LNCaP clone FGC (cell line): ENCODE results near the gene CDC26.

Source experiments
- DNase-seq: peaks from one replicate; pipeline ENCODE4 v3.0.0-alpha.2; 2011; ENCODE audit warnings: low read depth
- H3K4me3 ChIP-seq: 2 replicates; pipeline ENCODE4 v1.5.1; 2011; ENCODE audit warnings: mild to moderate bottlenecking, low read depth, low read length, control low read depth
- CTCF ChIP-seq: IDR thresholded peaks from 2 replicates; pipeline ENCODE4 v1.5.1; 2012; ENCODE audit warnings: mild to moderate bottlenecking; ENCODE audit not compliant: control insufficient read depth, insufficient read depth; ENCODE audit errors: extremely low read depth

CDC26 gene

DNA sequence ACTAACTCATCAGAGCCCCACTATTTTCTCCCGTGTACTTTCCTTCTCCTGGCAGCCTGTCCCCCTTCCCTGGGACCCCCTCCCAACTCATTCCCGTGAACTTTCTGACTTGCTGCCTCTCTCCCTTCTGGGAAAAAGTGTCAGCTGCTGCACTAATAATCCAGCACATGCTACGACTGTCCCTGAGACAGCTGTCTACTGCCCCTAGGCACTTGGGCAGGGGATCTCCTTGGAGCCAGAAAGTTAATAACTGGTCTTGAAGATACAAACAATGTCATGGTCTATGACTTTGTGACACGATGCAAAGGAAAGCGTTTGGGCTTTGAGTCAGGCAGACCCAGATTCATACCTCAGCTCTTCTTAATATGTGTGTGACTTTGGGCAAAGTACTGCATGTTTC is 37.9 kb upstream of the CDC26 start:
- TF ChIP-seq CTCF = no peak
- no peak for DNase-seq
- H3K4me3 ChIP-seq = no peak overlapping the region

GRCh38 chr9:113311961-113312360 is 36.6 kb upstream of the CDC26 start:
- no peak overlapping the region for H3K4me3 ChIP-seq
- no peak for TF ChIP-seq CTCF
- DNase-seq = no peak

GRCh38 chr9:113310538-113310937 is 35.2 kb upstream of the CDC26 start:
- no peak for TF ChIP-seq CTCF
- H3K4me3 ChIP-seq = no peak overlapping the region
- DNase-seq = peak; percentile 11

GRCh38 chr9:113309204-113309813 is 33.9 kb upstream of the CDC26 start:
- H3K4me3 ChIP-seq = no peak overlapping the region
- peak; percentile 85 for TF ChIP-seq CTCF
- peak; percentile 19 for DNase-seq

DNA sequence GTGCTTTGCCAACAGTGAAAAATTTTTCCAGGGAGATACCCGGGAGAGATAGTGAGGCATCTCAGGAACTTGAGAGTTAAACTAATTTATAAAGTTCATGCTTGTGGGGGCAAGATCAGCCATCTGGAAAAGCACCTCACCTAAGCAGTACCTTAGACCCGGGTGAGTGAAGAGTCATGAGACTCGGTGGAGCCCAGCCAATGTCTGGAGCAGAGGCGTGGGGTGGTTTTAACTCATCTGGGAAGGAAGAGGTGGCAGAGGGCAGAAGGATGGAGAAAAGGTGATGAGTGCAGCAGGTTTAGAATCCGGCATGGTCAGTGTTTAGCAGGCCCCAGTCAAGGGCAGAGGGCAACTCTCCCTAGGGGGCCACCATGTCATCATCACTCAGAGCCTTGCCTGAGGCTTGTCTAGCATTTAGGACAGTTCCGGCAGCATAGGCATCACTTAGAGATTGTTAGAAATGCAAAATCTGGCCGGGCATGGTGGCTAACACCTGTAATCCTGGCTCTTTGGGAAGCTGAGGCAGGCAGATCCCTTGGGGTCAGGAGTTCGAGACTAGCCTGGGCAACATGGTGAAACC is 32.1 kb upstream of the CDC26 start:
- TF ChIP-seq CTCF = no peak
- no peak for DNase-seq
- H3K4me3 ChIP-seq = no peak overlapping the region

DNA sequence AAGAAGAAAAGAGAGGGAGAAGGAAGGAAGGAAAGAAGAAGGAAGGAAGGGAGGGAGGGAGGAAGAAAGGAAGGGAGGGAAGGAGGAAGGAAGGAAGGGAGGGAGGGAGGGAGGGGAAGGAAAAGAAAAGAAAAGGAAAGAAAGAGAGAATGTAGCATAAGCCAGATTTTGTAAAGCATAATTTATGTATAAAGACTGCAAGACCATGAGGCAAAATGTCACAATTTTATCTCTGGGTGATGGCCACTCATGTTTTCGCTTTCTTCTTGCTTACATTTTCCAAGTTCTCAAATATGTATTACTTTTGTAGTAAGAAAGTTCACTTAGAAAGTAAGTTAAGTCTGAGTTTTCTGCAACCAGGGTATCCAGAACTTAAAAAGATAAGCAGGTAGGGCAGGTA is 31.2 kb upstream of the CDC26 start:
- H3K4me3 ChIP-seq = no peak overlapping the region
- no peak for DNase-seq
- no peak for TF ChIP-seq CTCF

DNA sequence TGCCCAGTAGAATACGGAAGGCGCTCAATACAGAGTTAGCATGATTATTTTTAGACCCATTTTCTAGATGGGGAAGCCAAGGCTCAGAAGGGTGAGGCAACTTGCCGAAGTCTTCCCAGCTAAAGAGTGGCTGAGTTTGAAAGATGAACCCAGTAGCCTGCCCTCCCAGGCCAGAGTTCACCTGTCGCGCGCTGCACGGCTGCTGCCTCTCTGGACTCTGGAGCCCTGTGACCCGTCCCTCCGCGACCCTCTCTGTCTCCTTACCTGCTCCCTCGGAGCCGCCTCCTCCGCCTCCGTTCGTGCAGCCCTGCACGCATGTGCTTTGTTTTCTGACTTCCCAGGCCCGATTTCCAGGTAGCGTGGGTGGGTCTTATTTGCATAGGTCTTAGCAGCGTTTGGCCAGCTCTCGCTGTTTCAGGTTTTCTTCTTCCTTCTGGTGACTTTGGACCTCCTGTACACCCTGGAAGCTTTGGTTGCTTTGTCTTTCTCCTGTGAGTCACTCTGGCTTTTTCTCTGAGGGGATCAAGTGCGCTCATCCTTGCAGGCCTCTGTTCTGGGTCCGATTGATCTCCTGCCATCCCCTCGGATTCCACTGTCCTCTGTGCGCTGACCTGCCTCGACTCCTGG is 27.5 kb upstream of the CDC26 start, which contains the start of gene RNF183:
RNF183 (minus strand) TSS at position 585 of the 627 bp plus-strand sequence. CDS start 5,192 bp downstream, outside the sequence.
- no peak for TF ChIP-seq CTCF
- DNase-seq = no peak

More for the DNA sequence above, 27.5 kb upstream of the CDC26 start, which contains the start of gene RNF183:
- no peak within 1 kb of the TSS for H3K4me3 ChIP-seq
